ENCODE results near the gene COL19A1. TPM values are rescaled to one million over a fixed set of nuclear protein-coding genes. Genes with fewer than 3 reads are reported as not detected.

Gene COL19A1
- total RNA-seq, 1 experiment from 2014 or later: not detected

DNA sequence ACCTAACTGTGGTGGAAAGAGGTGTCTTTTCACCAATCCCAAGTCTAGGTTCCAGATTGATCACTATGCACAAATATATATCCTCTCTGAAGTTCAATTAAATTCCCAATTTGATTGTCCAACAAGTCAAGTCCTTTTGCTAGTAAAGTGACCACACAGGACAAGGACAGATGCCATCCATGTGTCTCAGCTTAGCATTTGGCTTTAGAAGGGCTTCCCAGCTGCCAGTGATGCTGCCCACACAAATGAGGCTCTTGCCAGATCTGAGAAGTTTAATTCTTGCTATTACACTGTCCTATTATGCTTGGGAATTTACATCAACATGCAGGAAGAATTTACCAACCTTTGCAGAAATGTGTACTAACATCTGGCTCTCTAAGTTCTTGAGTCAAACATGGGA is 328.1 kb downstream of the COL19A1 start:
- Histone ChIP-seq H2AFZ (no peak overlapping the region), H3K4me1 (replicated peaks; ENCODE audit: insufficient read depth) (no peaks in the 10 kb centered on the region), H4K20me1 (ENCODE audit: insufficient read depth) (no peaks in the 10 kb centered on the region; the same call in 1 of the 2 replicates), H3K36me3 (ENCODE audit: low read depth) (no peaks in the 10 kb centered on the region), H3K4me3 (no peak overlapping the region), H3K9me3 (ENCODE audit: insufficient read depth, low read depth) (no peaks in the 10 kb centered on the region), H3K27ac (no peak overlapping the region), H3F3A (ENCODE audit: insufficient read depth, low read depth) (no peaks in the 10 kb centered on the region), H3K9me2 (ENCODE audit: insufficient read depth) (no peaks in the 10 kb centered on the region; the same call in 1 of the 2 replicates), H3K79me2 (ENCODE audit: low read depth) (no peaks in the 10 kb centered on the region), H3K27me3 (ENCODE audit: insufficient read depth, low read depth) (0 out of 2 replicates have a peak, but pooled peaks cover 8% of the 10 kb centered on the region), H3K4me2 (no peak overlapping the region)
- POLR2A ChIA-PET (ENCODE audit: unreplicated experiment): no interaction called here
- CTCF ChIA-PET: no interaction called here
- intact Hi-C loops (cut with micrococcal nuclease; ENCODE audit: unreplicated experiment): no loop called here
- no peak for TF ChIP-seq CTCF (conservative IDR thresholded peaks at IDR 0.05)
- TF ChIP-seq EZH2 (IDR thresholded peaks at IDR 0.05; ENCODE audit: low read depth): no peak
- no TSS peak for BruUV-seq (replicated peaks)
- DNase-seq: no peak

DNA sequence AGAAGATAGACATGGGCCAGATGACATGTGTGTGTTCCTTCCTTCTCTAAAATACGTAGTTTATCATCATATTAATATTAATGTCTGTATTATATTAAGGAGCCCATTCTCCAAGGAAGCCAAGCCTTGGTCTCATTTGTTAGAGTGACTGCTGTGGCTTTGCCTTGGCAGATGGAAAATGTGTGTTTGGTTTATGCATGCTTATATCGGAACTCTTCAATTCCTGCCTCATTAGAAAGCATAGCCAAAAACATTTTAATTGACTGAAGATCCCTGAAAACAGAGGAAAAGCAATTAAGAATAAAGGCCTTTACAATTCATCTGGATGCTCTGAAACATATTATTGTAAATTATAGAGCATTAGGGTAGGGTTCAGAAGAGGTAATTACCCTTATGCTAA is 330.2 kb downstream of the COL19A1 start:
- H3K4me2 ChIP-seq: no peak overlapping the region
- H3K79me2 ChIP-seq (ENCODE audit: low read depth): no peaks in the 10 kb centered on the region
- DNase-seq: no peak
- no peaks in the 10 kb centered on the region; the same call in 1 of the 2 replicates for H3K9me2 ChIP-seq (ENCODE audit: insufficient read depth)
- H3K4me3 ChIP-seq: no peak overlapping the region
- ChIA-PET POLR2A (ENCODE audit: unreplicated experiment) (no interaction called here), CTCF (no interaction called here)
- no peaks in the 10 kb centered on the region for H3K9me3 ChIP-seq (ENCODE audit: insufficient read depth, low read depth)
- H3F3A ChIP-seq (ENCODE audit: insufficient read depth, low read depth): no peaks in the 10 kb centered on the region
- no peak for TF ChIP-seq EZH2 (IDR thresholded peaks at IDR 0.05; ENCODE audit: low read depth)
- no peak for TF ChIP-seq CTCF (conservative IDR thresholded peaks at IDR 0.05)
- 0 out of 2 replicates have a peak, but pooled peaks cover 8% of the 10 kb centered on the region for H3K27me3 ChIP-seq (ENCODE audit: insufficient read depth, low read depth)
- no peak overlapping the region for H3K27ac ChIP-seq
- H3K36me3 ChIP-seq (ENCODE audit: low read depth): no peaks in the 10 kb centered on the region
- no peaks in the 10 kb centered on the region for H3K4me1 ChIP-seq (replicated peaks; ENCODE audit: insufficient read depth)
- H2AFZ ChIP-seq: no peak overlapping the region
- intact Hi-C loops (cut with micrococcal nuclease; ENCODE audit: unreplicated experiment): no loop called here
- no peaks in the 10 kb centered on the region; the same call in 1 of the 2 replicates for H4K20me1 ChIP-seq (ENCODE audit: insufficient read depth)
- BruUV-seq (replicated peaks): no TSS peak

- no peaks in the 10 kb centered on the region for H3K4me1 ChIP-seq (replicated peaks; ENCODE audit: insufficient read depth)
- no peaks in the 10 kb centered on the region for H3K27me3 ChIP-seq (ENCODE audit: insufficient read depth, low read depth)
- no peaks in the 10 kb centered on the region for H3K36me3 ChIP-seq (ENCODE audit: low read depth)
- intact Hi-C loops (cut with micrococcal nuclease; ENCODE audit: unreplicated experiment): no loop called here
- H3K79me2 ChIP-seq (ENCODE audit: low read depth): no peaks in the 10 kb centered on the region
- H3K9me2 ChIP-seq (ENCODE audit: insufficient read depth): no peaks in the 10 kb centered on the region; the same call in 1 of the 2 replicates
- ChIA-PET POLR2A (ENCODE audit: unreplicated experiment) (no interaction called here), CTCF (no interaction called here)
- H3K4me3 ChIP-seq: no peak overlapping the region
- H3F3A ChIP-seq (ENCODE audit: insufficient read depth, low read depth): no peaks in the 10 kb centered on the region
- H3K4me2 ChIP-seq: no peak overlapping the region
- H4K20me1 ChIP-seq (ENCODE audit: insufficient read depth): no peaks in the 10 kb centered on the region; the same call in 1 of the 2 replicates
- no peak overlapping the region for H2AFZ ChIP-seq
- no TSS peak for BruUV-seq (replicated peaks)
- no peak overlapping the region for H3K27ac ChIP-seq
- DNase-seq: no peak
- no peaks in the 10 kb centered on the region for H3K9me3 ChIP-seq (ENCODE audit: insufficient read depth, low read depth)
- TF ChIP-seq CTCF (conservative IDR thresholded peaks at IDR 0.05) (no peak), EZH2 (IDR thresholded peaks at IDR 0.05; ENCODE audit: low read depth) (no peak)
These were observed 332.4 kb downstream of the COL19A1 start for GRCh38 chr6:70198785-70199184.

Measured in PC-9 (cell line).